Kidney epithelial cell (primary cell): ENCODE measurements around the gene ARMC12. TPM values are rescaled to one million over a fixed set of nuclear protein-coding genes. Genes with fewer than 3 reads are reported as not detected.

Source experiments
- DNase-seq: peaks from one replicate; pipeline ENCODE4 v3.0.0-alpha.2; 2010; ENCODE audit warnings: low read depth
- H3K27me3 ChIP-seq: 2 replicates; pipeline ENCODE4 v1.6.0; 2011; ENCODE audit warnings: low read length; ENCODE audit not compliant: control insufficient read depth, insufficient read depth
- H3K36me3 ChIP-seq: 2 replicates; pipeline ENCODE4 v1.5.1; 2011; ENCODE audit warnings: low read length; ENCODE audit not compliant: control insufficient read depth, insufficient read depth
- H3K4me3 ChIP-seq: 2 replicates; pipeline ENCODE4 v1.5.1; 2011; ENCODE audit warnings: low read depth, mild to moderate bottlenecking, control low read depth, low read length
- total RNA-seq: library from RNA; depleted of rRNA; stranded (reverse); fragments of >200 nt; gene quantifications from 2 replicates; pipeline ENCODE4 v1.2.3, GENCODE V29; 2015
- TF ChIP-seq, protein P1 (sequence below): IDR thresholded peaks from 2 replicates; pipeline ENCODE4 v1.5.1; 2011; ENCODE audit warnings: mild to moderate bottlenecking, moderate library complexity, low read length, control low read depth, inconsistent platforms; ENCODE audit not compliant: insufficient read depth, poor library complexity, severe bottlenecking

The ARMC12 gene
- total RNA-seq, 1 donor from 2014 or later, result 0.29 TPM

DNA sequence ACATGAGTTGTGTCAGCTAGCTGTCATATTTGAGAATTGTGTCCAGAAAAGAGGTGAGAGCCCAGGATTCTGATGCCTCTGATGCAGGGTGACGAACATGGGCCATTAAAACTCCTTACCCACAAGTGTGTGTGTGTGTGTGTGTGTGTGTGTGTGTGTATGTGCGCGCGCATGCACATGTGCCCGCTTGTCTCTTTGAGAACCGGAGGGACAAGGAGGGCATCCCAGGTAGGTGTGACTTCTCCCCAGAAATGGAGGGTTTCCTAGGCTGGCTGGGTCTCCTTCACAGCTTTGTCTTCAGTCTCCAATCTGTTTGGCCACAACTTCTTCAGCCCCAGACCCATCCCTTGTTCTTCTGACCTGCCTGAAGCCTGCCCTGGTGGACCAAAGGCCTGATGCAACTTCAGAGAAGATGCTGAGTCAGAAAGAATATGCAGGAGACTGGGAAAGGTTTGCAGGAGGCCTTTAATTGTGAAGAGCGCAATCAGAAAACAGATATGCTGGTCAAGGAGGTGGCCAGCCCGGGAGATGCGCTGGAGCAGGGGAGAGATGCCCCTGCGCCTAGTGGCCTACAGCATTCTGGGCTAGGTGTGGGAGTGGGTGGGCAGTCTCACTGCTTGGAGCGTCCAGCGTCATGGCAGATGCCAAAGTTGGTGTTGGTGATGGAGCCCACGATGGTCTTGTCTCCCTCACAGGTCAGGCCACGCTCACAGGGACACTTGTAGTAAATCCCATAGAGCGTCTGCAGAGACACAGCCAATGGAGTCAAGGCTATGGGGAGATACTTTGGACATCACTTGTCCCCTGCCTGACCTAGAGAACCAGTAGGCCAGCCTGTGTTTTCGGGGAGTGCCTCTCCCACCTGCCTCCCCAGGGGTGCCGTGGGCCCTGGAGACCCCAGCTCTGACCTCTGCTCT is 58.0 kb downstream of the ARMC12 start:
- H3K27me3 ChIP-seq, result peaks cover 2% of the 10 kb centered on the region
- no peaks in the 10 kb centered on the region for H3K36me3 ChIP-seq
- no peak overlapping the region for H3K4me3 ChIP-seq
- no peak for DNase-seq
- TF ChIP-seq, protein P1, sequence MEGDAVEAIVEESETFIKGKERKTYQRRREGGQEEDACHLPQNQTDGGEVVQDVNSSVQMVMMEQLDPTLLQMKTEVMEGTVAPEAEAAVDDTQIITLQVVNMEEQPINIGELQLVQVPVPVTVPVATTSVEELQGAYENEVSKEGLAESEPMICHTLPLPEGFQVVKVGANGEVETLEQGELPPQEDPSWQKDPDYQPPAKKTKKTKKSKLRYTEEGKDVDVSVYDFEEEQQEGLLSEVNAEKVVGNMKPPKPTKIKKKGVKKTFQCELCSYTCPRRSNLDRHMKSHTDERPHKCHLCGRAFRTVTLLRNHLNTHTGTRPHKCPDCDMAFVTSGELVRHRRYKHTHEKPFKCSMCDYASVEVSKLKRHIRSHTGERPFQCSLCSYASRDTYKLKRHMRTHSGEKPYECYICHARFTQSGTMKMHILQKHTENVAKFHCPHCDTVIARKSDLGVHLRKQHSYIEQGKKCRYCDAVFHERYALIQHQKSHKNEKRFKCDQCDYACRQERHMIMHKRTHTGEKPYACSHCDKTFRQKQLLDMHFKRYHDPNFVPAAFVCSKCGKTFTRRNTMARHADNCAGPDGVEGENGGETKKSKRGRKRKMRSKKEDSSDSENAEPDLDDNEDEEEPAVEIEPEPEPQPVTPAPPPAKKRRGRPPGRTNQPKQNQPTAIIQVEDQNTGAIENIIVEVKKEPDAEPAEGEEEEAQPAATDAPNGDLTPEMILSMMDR, result no peak

DNA sequence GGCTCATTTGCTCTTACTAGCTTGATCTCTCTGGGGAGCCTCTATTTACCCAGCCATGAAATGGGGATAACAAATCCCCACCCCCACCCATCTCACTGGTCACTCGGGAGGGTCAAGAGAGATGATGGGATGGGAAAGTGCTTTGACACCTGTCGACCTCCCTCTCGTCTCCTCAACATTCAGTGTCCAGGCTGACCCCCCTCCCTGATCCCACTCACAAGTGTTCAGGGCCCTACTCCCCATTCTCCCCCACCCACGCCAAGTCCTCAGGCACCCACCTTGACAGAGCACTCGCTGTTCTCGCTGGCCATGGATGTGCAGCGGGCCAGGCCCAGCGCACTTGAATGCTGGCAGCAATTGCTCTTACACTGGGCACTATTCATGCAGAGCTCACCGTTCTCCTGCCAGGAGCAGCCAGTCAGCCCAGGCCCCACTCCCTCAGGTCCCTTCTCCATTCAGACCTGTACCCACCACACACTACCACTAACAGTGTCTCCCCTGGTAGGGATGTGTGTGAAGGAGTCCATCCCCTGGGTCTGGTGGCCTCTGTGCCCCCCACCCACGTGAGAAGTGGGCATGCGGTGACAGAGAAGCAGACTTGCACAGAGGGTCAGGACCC is 58.7 kb downstream of the ARMC12 start:
- Histone ChIP-seq H3K36me3 (no peaks in the 10 kb centered on the region), H3K4me3 (no peak overlapping the region), H3K27me3 (peaks cover 2% of the 10 kb centered on the region)
- TF ChIP-seq, protein P1, result no peak
- no peak for DNase-seq

DNA sequence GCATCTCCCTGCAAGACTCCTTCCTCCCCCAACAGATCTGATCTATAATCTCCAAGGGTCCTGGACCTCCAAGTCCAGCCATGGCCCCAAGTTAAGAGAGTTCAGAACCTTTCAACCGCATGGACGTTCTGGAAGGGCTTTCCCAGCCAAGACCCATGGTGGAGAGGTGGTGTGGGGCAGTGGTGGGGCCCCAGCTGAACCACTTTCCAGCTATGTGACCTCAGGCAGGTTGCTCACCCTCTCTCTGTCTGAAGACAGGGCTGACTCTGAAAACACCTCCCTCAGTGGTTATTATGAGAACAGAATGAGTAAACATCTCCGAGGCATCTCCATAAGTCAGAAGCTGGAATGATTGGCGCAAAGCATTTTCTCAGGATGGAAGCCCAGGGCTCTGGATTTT is 59.4 kb downstream of the ARMC12 start:
- Histone ChIP-seq H3K36me3 (no peaks in the 10 kb centered on the region), H3K27me3 (peaks cover 2% of the 10 kb centered on the region), H3K4me3 (no peak overlapping the region)
- TF ChIP-seq, protein P1, result no peak
- DNase-seq, result no peak

DNA sequence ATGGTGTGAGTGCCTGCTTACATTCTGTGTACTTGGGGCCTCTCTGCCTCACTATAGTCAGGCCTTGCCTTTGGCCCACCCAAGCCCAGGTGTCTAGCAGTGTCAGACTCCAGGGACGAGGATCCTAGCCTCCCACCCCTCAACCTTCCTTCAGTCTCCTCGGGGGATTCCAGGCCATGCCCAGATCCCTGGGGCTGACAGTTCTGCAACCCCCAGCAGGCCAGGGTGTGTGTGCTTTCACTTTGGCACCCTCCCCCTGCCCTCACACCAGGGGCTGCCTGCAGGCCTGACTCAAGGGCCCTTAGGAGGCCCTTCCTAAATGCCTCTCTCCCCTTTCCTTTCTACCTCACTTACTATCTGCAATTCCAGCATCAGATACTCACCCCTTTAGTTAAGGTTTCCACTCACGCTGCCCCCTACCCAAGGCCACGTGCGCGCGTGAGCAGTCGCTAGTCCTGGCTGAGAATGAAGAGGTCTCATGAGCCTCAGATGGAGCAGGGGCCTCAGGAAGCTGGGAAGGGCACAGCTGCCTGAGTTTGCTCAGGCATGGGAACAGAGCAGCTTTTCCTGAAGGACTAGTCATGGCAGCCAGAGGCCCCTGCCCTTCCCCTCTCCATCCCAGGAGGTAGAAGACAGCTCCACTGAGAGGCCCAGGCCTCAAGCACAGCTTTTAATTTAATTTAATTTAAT is 61.1 kb downstream of the ARMC12 start:
- Histone ChIP-seq H3K36me3 (no peaks in the 10 kb centered on the region), H3K27me3 (peaks cover 2% of the 10 kb centered on the region), H3K4me3 (no peak overlapping the region)
- DNase-seq, result no peak
- TF ChIP-seq, protein P1, result no peak

Other genes with a start within 250 kb of the ARMC12 start
- gene TEAD3, start 240.0 kb upstream of the ARMC12 start, total RNA-seq, result 18.1 and 23.8 TPM in 2 replicates
- not detected in 2 replicates for gene TULP1, start 224.1 kb upstream of the ARMC12 start, total RNA-seq
- 9.7 and 10.4 TPM in 2 replicates for gene FKBP5, start 48.1 kb upstream of the ARMC12 start, total RNA-seq
- not detected in 2 replicates for gene CLPSL2, start 39.6 kb downstream of the ARMC12 start, total RNA-seq
- gene CLPSL1, start 44.0 kb downstream of the ARMC12 start, total RNA-seq, result not detected in 2 replicates
- not detected in 2 replicates for gene CLPS, start 60.3 kb downstream of the ARMC12 start, total RNA-seq
- not detected in 2 replicates for gene LHFPL5, start 68.3 kb downstream of the ARMC12 start, total RNA-seq
- gene SRPK1, start 184.1 kb downstream of the ARMC12 start, total RNA-seq, result 88.8 and 88.9 TPM in 2 replicates